Measurements from ENCODE around the gene HELT. TPM values are rescaled to one million over a fixed set of nuclear protein-coding genes. Genes with fewer than 3 reads are reported as not detected.
A peak's percentile ranks its signal among the peaks of the same experiment; 100 is the strongest.
"Not testable (repeated sequence)": the region's sequence is repeated elsewhere in the genome, so short reads cannot be mapped to it uniquely, and the experiment has no call there.

Gene HELT
- total RNA-seq, 1 experiment from 2014 or later, result not detected

- Histone ChIP-seq H3K27me3 (ENCODE audit: control insufficient read depth, insufficient read depth, low read length) (no peaks in the 10 kb centered on the region), H3K4me3 (ENCODE audit: insufficient read depth, low read depth, low read length) (no peak overlapping the region), H3K36me3 (replicated peaks; ENCODE audit: control insufficient read depth, insufficient read depth, low read length) (no peaks in the 10 kb centered on the region)
- DNase-seq, result no peak
These were observed 26.4 kb upstream of the HELT start for GRCh38 chr4:184991860-184992259.

- Histone ChIP-seq H3K27me3 (ENCODE audit: control insufficient read depth, insufficient read depth, low read length) (no peaks in the 10 kb centered on the region), H3K36me3 (replicated peaks; ENCODE audit: control insufficient read depth, insufficient read depth, low read length) (no peaks in the 10 kb centered on the region), H3K4me3 (ENCODE audit: insufficient read depth, low read depth, low read length) (no peak overlapping the region)
- DNase-seq, result no peak
These were observed 25.9 kb upstream of the HELT start for GRCh38 chr4:184992422-184992821.

- DNase-seq, result no peak
- Histone ChIP-seq H3K4me3 (ENCODE audit: insufficient read depth, low read depth, low read length) (no peak overlapping the region), H3K27me3 (ENCODE audit: control insufficient read depth, insufficient read depth, low read length) (no peaks in the 10 kb centered on the region), H3K36me3 (replicated peaks; ENCODE audit: control insufficient read depth, insufficient read depth, low read length) (no peaks in the 10 kb centered on the region)
These were observed 25.0 kb upstream of the HELT start for GRCh38 chr4:184993247-184993646.

GRCh38 chr4:184994010-184994622 lies 24.2 kb upstream of the HELT start:
- no peak for DNase-seq
- Histone ChIP-seq H3K36me3 (replicated peaks; ENCODE audit: control insufficient read depth, insufficient read depth, low read length) (no peaks in the 10 kb centered on the region), H3K27me3 (ENCODE audit: control insufficient read depth, insufficient read depth, low read length) (no peaks in the 10 kb centered on the region)

GRCh38 chr4:184994623-184995010 lies 23.7 kb upstream of the HELT start:
- DNase-seq, result no peak
- Histone ChIP-seq H3K4me3 (ENCODE audit: insufficient read depth, low read depth, low read length) (no peak overlapping the region), H3K27me3 (ENCODE audit: control insufficient read depth, insufficient read depth, low read length) (no peaks in the 10 kb centered on the region), H3K36me3 (replicated peaks; ENCODE audit: control insufficient read depth, insufficient read depth, low read length) (no peaks in the 10 kb centered on the region)

More at GRCh38 chr4:184994010-184994622, 24.2 kb upstream of the HELT start:
- H3K4me3 ChIP-seq (ENCODE audit: insufficient read depth, low read depth, low read length), result no peak overlapping the region

GRCh38 chr4:184997656-184998055 lies 20.6 kb upstream of the HELT start:
- H3K27me3 ChIP-seq (ENCODE audit: control insufficient read depth, insufficient read depth, low read length); H3K36me3 ChIP-seq (replicated peaks; ENCODE audit: control insufficient read depth, insufficient read depth, low read length); H3K4me3 ChIP-seq (ENCODE audit: insufficient read depth, low read depth, low read length); DNase-seq: not testable (repeated sequence)

- Histone ChIP-seq H3K36me3 (replicated peaks; ENCODE audit: control insufficient read depth, insufficient read depth, low read length) (no peaks in the 10 kb centered on the region), H3K27me3 (ENCODE audit: control insufficient read depth, insufficient read depth, low read length) (peaks cover 10% of the 10 kb centered on the region), H3K4me3 (ENCODE audit: insufficient read depth, low read depth, low read length) (no peak overlapping the region)
- DNase-seq, result no peak
These were observed 15.5 kb upstream of the HELT start for GRCh38 chr4:185002784-185003183.

GRCh38 chr4:185003596-185004351 lies 14.5 kb upstream of the HELT start:
- Histone ChIP-seq H3K36me3 (replicated peaks; ENCODE audit: control insufficient read depth, insufficient read depth, low read length) (no peaks in the 10 kb centered on the region), H3K4me3 (ENCODE audit: insufficient read depth, low read depth, low read length) (no peak overlapping the region), H3K27me3 (ENCODE audit: control insufficient read depth, insufficient read depth, low read length) (peaks cover 12% of the 10 kb centered on the region)
- no peak for DNase-seq

- peak overlapping the region; percentile 33; the same call in 1 of the 2 replicates for H3K4me3 ChIP-seq (ENCODE audit: insufficient read depth, low read depth, low read length)
These were observed 13.6 kb upstream of the HELT start for GRCh38 chr4:185004562-185005218.

GRCh38 chr4:185005219-185005819 lies 13.0 kb upstream of the HELT start:
- H3K36me3 ChIP-seq (replicated peaks; ENCODE audit: control insufficient read depth, insufficient read depth, low read length), result no peaks in the 10 kb centered on the region
- peak; percentile 88 for DNase-seq
- peak overlapping the region; percentile 33; the same call in 1 of the 2 replicates for H3K4me3 ChIP-seq (ENCODE audit: insufficient read depth, low read depth, low read length)
- peaks cover 23% of the 10 kb centered on the region for H3K27me3 ChIP-seq (ENCODE audit: control insufficient read depth, insufficient read depth, low read length)

More at GRCh38 chr4:185004562-185005218, 13.6 kb upstream of the HELT start:
- DNase-seq, result peak; percentile 81
- peaks cover 19% of the 10 kb centered on the region for H3K27me3 ChIP-seq (ENCODE audit: control insufficient read depth, insufficient read depth, low read length)
- no peaks in the 10 kb centered on the region for H3K36me3 ChIP-seq (replicated peaks; ENCODE audit: control insufficient read depth, insufficient read depth, low read length)

GRCh38 chr4:185011408-185011807 lies 6.9 kb upstream of the HELT start:
- Histone ChIP-seq H3K4me3 (ENCODE audit: insufficient read depth, low read depth, low read length) (no peak overlapping the region), H3K36me3 (replicated peaks; ENCODE audit: control insufficient read depth, insufficient read depth, low read length) (no peaks in the 10 kb centered on the region), H3K27me3 (ENCODE audit: control insufficient read depth, insufficient read depth, low read length) (peaks cover 61% of the 10 kb centered on the region)
- peak; percentile 70 for DNase-seq

- no peak for DNase-seq
- Histone ChIP-seq H3K4me3 (ENCODE audit: insufficient read depth, low read depth, low read length) (no peak overlapping the region), H3K27me3 (ENCODE audit: control insufficient read depth, insufficient read depth, low read length) (peaks cover 81% of the 10 kb centered on the region), H3K36me3 (replicated peaks; ENCODE audit: control insufficient read depth, insufficient read depth, low read length) (no peaks in the 10 kb centered on the region)
These were observed 4.7 kb upstream of the HELT start for GRCh38 chr4:185013417-185014125.

GRCh38 chr4:185015108-185015507 lies 3.2 kb upstream of the HELT start:
- no peak for DNase-seq
- H3K4me3 ChIP-seq (ENCODE audit: insufficient read depth, low read depth, low read length), result no peak overlapping the region
- H3K36me3 ChIP-seq (replicated peaks; ENCODE audit: control insufficient read depth, insufficient read depth, low read length), result no peaks in the 10 kb centered on the region
- peaks cover 85% of the 10 kb centered on the region for H3K27me3 ChIP-seq (ENCODE audit: control insufficient read depth, insufficient read depth, low read length)

Measured in H7 (cell line).